Glomerular endothelial cell (primary cell): ENCODE results near the gene ASB18. TPM values are rescaled to one million over a fixed set of nuclear protein-coding genes. Genes with fewer than 3 reads are reported as not detected.

ENCODE experiments used
- DNase-seq: peaks from one replicate; pipeline ENCODE4 v3.0.0-alpha.2; 2011; ENCODE audit warnings: low read depth, low spot score; ENCODE audit errors: extremely low read depth
- total RNA-seq: library from RNA; depleted of rRNA; stranded (reverse); fragments of >200 nt; gene quantifications from 2 replicates; pipeline ENCODE4 v1.2.3, GENCODE V29; 2015

Gene ASB18
- total RNA-seq, 1 donor from 2014 or later: not detected

DNA sequence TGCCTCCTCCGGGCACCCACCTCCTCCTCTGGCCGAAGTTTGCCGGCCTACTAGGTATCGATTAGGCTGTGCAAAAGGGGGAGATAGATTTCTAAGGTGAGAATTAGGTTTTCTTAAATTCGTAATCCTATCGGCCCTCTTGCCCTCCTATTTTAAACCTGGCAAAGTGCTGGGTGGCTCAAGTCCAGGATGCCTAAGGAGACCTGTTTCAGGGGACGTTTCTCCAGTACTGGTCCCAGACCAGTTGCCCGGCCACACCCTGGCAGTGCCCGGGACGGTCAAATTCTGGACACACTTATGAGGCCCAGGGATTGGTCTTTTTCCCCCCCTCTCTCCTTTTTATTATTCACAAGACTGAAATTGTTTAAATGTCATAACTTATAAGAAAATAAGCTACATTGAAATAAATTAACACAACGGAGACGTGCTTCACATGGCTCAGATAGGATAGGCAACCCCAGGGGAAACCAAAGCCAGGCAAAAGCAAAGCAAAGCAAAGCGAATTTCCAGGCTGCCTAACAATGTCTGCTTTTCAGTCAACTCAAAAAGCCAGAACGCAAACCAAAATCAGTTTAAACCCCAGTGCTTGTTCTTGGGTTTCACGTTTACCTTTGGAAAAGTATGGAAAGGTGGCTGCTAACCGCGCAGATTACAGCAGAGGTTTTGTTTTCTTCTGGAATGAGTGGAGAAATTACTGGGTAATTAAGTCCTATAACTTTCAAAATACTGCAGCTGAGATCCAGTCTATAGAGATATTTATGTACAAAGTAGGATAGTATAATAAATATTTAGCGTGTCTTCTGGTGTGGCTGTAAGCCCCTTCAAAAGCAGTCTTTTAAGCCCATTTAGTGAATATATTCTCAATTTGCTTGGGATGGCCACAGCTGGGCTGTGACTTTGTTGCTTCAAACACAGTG lies 99.0 kb downstream of the ASB18 start:
- no peak for DNase-seq

GRCh38 chr2:236164201-236164924 lies 99.8 kb downstream of the ASB18 start:
- no peak for DNase-seq

DNA sequence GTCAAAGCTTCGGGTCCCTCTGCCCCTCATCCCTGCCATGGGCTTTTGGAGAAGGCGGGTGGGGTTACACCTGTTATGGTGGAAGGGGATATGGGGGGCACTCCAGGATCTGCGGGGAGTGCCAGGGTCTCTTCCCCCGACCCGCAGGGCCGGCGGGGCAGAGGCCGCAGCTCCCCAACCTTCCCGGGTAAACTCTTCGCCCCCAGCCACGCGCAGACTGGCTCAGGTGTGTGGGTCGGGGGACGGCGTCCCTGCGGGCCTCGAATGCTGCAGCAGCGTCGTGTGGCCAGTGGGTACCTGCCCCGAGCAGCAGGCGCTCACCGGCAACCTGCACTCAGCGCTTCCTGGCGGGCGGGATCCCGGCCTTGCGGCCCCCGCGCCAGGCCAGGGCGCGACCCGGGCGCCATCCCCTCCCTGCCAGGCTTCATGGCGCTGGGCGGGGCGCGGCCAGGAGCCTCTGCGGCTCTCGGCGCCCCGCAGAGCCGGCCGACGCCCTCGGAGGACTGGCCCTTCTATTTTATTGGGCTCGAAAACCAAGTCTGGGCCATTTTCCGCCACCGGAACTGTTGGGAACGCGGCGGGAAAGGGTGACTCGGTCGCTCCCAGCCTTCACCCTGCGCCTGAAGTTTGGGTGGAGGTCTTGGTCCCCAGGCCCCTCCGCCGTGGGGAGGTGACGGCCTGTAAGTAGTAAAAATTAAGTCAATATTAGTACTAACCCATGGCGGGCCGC lies 100.6 kb downstream of the ASB18 start:
- no peak for DNase-seq

GRCh38 chr2:236162882-236163470 lies 101.2 kb downstream of the ASB18 start:
- no peak for DNase-seq

GRCh38 chr2:236162031-236162845 lies 102.0 kb downstream of the ASB18 start:
- DNase-seq: no peak

DNA sequence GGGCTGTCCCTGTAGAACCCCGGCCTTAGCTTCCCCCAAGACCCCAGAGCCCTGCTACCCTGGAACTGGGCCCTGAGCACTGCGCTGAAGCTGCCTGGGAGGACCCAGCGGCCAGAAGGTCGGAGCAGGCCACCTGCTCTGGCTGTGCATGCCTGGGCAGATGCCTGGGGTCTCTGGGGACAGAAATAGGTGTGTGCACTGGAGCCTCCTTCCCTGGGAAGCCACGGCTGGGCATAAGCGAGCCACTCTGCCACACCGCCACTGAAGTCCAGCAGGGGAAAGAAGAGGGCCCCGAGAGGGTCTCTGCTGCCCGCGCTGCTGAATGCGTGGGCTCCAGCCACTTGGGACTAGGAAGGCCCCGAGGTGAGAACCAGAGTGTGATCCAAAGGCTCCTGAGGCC lies 102.7 kb downstream of the ASB18 start:
- DNase-seq: no peak

DNA sequence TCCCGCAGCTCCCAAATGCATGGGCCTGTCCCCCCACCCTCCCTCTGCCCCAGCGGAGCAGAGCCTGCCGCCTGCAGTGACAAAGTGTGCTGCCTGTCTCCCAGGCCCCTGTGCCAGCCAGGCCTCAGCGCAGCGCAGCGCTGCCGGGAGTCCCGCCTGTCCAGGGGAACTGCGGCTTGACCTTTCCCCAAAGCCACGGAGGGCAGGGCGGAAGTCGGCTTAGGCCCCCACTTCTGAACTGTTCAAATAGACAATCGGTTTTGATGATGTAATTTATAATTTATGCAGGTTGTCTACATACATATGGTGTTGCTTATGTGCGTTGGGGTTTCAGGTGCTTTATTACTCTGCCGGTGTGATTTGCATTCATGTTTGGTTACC lies 103.1 kb downstream of the ASB18 start:
- DNase-seq: no peak

- DNase-seq: no peak
Measured at GRCh38 chr2:236160366-236161081, 103.7 kb downstream of the ASB18 start.

GRCh38 chr2:236159778-236160170 lies 104.4 kb downstream of the ASB18 start:
- no peak for DNase-seq

DNA sequence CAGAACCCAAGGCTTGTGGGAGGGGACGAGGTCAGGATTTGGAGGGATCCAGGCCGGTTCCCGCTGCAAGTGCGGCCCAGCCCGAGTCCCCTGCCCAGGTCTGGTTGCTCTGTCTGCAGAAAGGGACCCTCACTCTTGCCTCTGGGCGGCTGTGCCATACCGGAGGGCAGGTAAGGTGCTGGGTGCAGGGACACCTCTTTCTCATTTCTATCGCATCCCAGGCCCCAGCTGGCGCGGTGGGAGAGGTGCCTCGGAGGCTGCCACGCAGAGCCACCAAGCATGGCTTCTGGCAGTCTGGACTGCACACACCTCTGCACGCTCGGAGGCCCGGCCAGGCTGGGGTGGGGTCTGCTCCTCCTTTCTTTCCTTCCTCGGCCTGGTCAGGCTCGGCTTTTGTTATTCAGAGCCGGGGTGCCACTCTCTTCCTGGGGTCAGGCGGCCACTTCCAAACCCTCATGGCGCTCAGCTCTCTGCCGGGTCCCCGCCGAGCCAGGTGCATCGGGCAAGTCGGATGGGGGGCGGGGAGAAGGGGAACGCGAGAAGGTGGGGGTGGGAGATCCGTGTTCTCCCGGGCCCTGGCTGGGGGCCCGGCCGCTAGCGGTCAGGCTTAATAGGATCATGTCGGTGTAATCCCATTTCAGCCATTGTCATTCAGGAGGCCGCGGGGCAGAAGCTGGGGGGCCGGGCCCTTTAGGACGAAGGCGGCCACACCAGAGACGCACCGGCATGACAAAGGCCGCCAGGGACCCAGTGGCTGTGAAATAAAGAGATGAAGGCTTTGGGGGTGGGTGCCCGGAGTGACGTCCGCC lies 105.0 kb downstream of the ASB18 start:
- DNase-seq: no peak

DNA sequence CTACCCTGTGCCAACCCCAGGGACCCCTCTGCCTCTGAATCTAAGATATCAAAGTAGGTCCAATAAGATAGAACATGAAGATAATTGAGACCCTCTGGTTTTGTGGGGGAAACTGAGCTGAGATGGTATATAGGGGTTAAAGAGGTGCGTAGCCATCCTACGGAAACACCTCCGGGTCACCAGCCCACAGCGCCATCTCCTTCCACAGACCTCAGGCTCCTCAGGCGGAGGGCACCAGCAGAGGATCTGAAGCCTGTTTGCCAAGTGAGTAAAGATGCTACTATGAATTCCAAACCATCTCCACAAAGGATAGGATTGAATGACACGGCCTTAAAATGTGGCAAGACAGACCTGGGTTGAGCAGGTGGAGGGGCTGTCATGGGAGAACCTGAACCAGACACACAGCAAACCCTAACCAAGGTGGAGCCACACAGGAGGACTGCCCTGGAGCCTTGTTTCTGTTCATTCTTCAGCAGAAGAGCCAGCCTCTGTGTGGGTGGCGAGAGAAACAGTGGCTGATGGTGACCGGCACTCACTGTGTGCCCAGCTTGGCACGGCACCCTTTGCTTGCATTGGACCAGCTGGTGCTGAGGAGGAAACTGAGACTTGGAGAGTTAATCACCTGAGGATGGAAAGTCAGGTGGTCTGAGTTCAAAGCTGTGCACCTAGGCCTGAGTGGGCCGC lies 106.2 kb downstream of the ASB18 start:
- DNase-seq: no peak

DNA sequence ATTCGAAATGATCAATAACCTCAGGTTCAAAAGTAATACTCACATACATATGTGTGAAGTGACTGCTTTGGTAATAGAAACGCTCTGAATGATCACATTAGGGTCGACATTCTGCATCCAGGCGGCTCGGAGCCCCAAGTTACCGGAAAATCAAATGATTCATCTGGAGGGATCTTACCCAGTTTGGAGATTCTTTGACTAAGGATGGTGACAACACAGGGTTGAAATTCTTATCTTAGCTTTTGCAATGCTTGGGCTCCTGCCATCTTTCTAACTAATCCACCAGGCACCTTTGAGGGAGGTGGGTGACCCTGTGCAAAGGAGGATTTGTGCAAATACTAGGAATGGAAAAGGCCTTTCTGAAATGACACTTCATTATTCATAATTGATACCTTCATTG lies 106.8 kb downstream of the ASB18 start:
- no peak for DNase-seq

DNA sequence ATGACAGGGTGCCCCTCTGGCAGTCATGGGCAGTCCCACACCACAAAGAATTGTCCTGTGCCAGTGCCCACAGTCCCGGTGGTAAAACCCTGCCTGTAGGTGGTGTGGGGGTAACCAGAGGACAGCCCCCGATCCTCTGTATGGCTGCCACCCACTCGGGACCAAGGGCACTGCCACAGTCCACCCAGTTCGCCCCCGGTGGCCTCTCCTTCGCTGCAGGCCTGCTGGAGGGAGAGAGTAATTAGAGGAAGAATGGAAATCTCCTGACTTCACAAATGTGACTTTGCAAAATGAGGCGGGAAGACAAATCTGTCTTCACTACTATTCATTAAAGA lies 107.4 kb downstream of the ASB18 start:
- no peak for DNase-seq

DNA sequence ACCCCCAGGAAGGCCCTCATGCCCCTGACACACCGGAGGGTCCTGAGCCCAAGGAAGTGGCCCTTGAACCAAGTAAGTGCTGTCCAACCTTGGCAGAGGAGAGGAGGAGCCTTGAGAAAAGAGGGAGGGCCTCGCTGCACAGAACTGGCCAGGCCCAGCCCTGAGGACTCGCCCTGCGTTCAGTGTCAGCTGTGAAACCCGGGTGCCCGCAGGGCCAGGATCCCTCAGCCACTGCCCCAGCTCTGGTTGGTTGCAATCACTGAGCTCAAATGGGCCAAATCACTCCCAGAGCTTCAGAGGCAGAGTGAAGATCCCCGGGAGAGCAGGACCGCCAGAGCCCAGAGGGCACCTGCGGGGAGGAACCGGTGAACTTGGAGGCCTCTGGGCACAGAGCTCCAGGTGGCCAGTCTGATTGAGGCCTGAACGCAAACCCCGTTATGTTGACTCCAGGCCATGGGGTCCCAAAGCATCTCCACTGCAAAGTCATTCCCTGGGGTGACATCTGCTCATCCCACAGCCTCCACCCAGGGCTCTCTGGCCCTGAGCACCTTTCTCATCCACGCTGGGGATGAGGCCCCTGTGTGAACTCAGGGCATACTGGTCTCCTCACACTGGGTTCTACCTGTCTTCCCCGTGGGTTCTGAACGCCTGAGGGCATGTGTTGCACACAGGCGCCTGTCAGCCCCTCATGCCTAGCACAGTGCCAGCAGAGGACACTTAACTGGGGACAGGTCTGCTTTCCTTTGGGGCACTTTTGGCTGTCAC lies 107.9 kb downstream of the ASB18 start:
- no peak for DNase-seq

DNA sequence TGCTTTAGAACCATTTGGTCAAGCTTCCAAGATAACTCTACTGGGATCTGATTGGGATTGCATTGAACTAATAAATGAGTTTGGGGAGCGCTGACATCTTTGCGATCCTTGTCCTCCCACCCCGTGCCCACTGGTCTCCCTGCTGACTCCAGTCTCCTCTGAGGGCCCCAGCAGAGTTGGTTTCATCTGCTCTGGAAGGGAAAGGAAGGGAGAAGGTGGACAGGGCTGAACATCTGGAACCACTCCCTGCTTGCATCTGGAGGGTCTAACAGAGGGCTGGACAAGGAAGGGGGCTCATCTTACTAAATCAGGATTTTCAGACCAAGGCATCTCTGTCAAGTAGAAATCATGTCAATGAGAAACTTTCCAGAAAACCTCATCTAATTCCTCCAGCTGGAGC lies 108.8 kb downstream of the ASB18 start:
- DNase-seq: no peak

DNA sequence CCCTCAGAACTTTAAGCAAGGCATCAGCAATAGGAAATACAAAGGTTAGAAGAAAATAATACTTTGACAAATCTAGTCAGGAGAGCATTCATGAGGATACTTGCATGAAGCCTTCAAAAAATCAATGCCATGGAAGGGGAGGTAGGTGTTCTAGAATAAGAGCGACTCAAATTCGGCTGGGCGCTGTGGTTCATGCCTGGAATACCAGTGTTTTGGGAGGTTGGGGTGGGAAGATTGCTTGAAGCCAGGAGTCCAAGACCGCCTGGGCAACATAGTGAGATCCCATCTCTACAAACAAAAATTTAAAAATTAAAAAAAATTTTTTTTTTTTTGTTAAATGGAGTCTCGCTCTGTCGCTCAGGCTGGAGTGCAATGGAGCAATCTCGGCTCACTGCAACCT lies 117.8 kb downstream of the ASB18 start:
- DNase-seq: no peak

DNA sequence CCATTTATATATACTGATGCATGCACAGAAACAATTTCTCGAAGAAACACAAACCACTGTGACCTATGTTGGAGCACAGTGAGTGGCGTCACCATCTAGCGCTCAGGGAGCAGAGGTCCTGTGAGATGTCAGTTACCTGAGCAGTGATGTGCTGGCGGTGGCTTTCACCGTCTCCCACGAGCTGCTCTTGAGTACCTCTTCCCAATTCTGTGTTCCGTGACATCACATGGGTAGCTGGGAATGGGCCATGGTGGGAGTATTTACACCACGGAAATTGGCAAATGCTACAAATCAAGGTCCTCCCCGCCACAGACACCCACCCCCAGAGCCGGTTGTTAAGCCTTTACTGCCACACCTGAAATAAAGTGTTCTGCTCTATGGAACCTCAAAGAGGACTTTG lies 120.4 kb downstream of the ASB18 start:
- DNase-seq: no peak
